GM06990 (cell line): ENCODE data around the gene RUNDC1.

Source experiments
- DNase-seq: peaks from one replicate; pipeline ENCODE4 v3.0.0-alpha.2; 2011; ENCODE audit not compliant: insufficient read length; ENCODE audit errors: extremely low read depth
- H3K27me3 ChIP-seq: replicated peaks from 2 replicates; pipeline ENCODE4 v1.6.0; 2011; ENCODE audit warnings: low read length; ENCODE audit not compliant: control insufficient read depth, insufficient read depth
- H3K36me3 ChIP-seq: 2 replicates; pipeline ENCODE4 v1.5.1; 2011; ENCODE audit warnings: low read length; ENCODE audit not compliant: control insufficient read depth, insufficient read depth
- H3K4me3 ChIP-seq: replicated peaks from 2 replicates; pipeline ENCODE4 v1.5.1; 2011; ENCODE audit warnings: low read depth, mild to moderate bottlenecking, control low read depth, low read length
- TF ChIP-seq, protein P1 (sequence below): IDR thresholded peaks from 2 replicates; pipeline ENCODE4 v1.5.1; 2011; ENCODE audit warnings: low read length, control low read depth, mild to moderate bottlenecking, inconsistent platforms; ENCODE audit not compliant: insufficient read depth, poor library complexity, severe bottlenecking

Gene RUNDC1

DNA sequence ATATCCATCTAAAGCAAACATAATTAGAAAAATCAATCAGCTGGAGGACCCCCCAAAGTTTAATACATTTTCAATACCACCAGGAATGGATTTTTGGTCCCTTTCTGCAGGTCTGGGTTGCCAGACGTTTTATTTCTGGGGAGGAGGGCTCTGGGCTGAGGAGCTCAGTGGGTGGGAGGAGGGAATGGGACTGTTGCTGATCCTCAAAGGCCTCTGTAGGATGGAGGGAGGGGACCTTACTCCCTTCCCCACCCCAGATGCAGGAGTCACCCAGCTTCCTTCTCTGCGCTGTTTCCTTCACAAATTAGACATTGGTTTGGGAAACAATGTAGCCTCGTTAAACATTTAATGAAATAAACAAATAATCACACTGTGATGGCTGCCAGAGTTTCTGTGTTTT, 51.3 kb downstream of the RUNDC1 start:
- H3K4me3 ChIP-seq = no peak overlapping the region
- 0 out of 2 replicates have a peak, but pooled peaks cover 1% of the 10 kb centered on the region for H3K27me3 ChIP-seq
- no peaks in the 10 kb centered on the region for H3K36me3 ChIP-seq
- TF ChIP-seq, protein P1, sequence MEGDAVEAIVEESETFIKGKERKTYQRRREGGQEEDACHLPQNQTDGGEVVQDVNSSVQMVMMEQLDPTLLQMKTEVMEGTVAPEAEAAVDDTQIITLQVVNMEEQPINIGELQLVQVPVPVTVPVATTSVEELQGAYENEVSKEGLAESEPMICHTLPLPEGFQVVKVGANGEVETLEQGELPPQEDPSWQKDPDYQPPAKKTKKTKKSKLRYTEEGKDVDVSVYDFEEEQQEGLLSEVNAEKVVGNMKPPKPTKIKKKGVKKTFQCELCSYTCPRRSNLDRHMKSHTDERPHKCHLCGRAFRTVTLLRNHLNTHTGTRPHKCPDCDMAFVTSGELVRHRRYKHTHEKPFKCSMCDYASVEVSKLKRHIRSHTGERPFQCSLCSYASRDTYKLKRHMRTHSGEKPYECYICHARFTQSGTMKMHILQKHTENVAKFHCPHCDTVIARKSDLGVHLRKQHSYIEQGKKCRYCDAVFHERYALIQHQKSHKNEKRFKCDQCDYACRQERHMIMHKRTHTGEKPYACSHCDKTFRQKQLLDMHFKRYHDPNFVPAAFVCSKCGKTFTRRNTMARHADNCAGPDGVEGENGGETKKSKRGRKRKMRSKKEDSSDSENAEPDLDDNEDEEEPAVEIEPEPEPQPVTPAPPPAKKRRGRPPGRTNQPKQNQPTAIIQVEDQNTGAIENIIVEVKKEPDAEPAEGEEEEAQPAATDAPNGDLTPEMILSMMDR = no peak
- DNase-seq = no peak

GRCh38 chr17:43033948-43034881, 53.9 kb downstream of the RUNDC1 start:
- Histone ChIP-seq H3K4me3 (no peak overlapping the region), H3K27me3 (no peaks in the 10 kb centered on the region), H3K36me3 (no peaks in the 10 kb centered on the region)
- DNase-seq = no peak
- TF ChIP-seq, protein P1 = no peak

- TF ChIP-seq, protein P1 = no peak
- Histone ChIP-seq H3K36me3 (no peaks in the 10 kb centered on the region), H3K4me3 (no peak overlapping the region), H3K27me3 (no peaks in the 10 kb centered on the region)
- DNase-seq = no peak
These were observed 54.5 kb downstream of the RUNDC1 start for GRCh38 chr17:43034894-43035293.

DNA sequence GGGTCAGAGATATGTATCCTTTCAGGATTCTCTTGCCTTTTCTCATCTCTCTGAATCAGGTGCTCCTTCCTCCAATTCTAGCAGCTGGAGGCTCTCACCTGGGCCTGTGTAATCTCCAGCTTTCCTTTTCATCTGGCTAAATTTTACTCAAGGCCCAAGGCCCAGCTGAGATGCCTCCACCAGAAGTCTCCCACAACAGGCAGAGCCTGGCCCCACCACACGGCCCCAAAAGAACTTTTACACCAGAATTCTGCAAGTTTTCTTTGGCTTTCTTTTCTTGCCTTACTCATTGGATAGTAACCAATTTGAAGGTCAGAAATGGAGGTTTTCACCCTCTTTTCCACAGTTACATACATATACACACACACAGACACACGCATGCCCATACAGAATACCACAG, 59.3 kb downstream of the RUNDC1 start:
- no peaks in the 10 kb centered on the region for H3K27me3 ChIP-seq
- H3K36me3 ChIP-seq = no peaks in the 10 kb centered on the region
- H3K4me3 ChIP-seq = no peak overlapping the region
- DNase-seq = no peak
- TF ChIP-seq, protein P1 = no peak

DNA sequence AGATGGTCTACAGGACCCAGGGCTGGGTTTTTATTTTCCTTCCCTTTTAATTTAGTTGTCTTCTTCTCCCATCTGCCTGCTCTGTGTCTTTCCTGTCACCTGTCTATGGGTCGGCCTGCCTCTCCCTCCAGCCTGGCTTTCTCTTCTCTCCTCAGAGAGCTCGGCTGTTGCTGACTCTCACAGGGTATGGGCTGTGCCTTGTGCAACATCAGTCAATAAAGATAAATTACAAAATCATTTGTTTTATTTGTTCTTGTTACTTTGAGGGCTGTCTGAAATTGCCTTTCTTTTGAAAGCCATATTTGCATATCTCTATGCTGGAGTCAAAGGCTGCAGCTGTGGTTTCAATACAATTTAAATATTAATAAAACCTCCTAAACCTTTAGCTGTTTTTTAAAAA, 60.3 kb downstream of the RUNDC1 start:
- Histone ChIP-seq H3K36me3 (peaks cover 5% of the 10 kb centered on the region), H3K27me3 (no peaks in the 10 kb centered on the region), H3K4me3 (no peak overlapping the region)
- DNase-seq = no peak
- TF ChIP-seq, protein P1 = no peak
